Kidney capillary endothelial cell (primary cell): Measurements from ENCODE around the gene POLE4.

ENCODE experiments used
- DNase-seq: peaks from one replicate; pipeline ENCODE4 v3.0.0-alpha.2; 2018; ENCODE audit warnings: low spot score

Gene POLE4, protein sequence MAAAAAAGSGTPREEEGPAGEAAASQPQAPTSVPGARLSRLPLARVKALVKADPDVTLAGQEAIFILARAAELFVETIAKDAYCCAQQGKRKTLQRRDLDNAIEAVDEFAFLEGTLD

DNA sequence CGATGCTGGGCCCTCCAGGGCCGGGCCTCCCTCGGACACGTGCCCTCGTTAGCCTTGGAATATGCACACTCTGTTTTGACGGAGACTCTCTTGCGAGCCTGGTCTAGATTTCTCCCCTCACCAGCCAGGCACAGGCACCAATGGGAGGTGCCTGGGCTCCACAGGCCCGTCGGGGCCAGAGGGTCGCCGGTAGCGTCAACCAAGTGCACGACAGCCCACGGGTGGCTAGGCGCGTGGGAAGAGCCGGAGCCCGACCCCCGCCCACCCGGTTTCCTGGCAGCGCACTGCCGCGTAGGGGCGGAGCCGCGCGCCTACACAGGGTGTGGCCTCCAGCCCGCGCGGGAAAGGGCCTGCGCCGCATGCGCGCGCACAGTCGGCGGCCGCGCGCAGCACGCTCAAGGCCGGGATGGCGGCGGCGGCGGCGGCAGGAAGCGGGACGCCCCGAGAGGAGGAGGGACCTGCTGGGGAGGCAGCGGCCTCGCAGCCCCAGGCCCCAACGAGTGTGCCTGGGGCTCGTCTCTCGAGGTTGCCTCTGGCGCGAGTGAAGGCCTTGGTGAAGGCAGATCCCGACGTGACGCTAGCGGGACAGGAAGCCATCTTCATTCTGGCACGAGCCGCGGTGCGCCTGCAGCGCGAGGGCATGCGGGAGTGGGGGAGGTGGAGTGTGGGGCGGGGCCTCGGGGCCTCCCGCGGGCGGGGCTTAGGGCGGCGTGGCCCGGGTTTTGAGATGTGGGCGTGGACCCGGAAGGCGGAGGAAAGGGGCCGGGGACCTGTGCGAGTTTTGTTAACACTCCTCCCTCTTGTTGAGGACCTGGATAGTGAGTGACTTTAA is at the start of gene POLE4:
Gene POLE4 (plus strand): TSS at position 370 of the 832 bp plus-strand sequence. CDS start 37 bp downstream, at position 407.
- DNase-seq: peak; percentile 73

DNA sequence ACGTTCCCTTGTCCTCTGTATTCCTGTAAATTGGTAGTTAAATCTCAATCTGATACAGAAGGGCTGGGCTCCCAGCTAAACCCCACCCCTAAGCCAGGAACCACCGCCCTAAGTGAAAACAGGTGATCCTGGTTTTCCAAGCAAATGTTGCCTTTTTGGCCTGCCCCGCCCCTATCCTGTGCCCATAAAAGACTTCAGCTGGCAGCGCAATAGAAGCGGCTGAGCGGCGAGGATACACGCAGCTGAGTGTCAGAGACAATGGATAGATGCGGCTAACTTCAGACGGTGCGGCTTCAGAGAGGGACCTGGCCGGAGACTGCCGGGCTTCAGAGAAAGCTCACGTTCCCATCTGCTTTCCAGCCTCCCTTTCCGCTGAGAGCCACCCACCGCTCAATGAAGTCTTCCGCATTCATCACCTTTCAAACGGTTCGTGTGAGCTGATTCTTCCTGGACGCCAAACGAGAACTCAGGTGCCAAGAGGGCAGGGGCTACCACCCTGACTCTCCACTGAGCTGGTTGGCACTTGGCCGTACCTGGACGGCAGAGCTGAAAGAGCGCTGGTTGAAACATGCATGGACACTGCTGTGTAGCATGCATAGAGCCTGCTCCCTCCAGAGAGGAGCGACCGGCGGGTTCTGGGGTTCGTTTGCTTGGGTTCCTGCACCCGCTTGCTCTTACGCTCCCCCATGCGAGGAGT is 49.5 kb upstream of the POLE4 start:
- DNase-seq: no peak

DNA sequence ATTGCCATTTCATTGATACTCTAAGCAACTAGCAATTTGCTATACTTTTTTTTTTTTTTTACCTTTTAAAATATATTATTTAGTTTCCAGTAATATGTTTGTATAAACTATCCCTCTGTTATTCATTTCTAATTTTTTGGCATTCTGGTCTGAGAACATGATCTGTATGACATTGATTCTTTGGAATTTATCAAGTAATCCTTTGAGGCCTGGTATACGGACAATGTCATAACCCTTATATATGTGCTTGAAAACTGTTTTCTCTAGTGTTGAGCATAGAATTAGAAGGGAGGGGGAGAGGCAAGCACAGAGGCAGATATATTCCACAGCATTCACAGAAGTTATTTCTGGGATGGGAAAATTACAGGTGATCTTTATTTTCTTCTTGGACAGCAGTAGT is 48.2 kb upstream of the POLE4 start:
- no peak for DNase-seq

DNA sequence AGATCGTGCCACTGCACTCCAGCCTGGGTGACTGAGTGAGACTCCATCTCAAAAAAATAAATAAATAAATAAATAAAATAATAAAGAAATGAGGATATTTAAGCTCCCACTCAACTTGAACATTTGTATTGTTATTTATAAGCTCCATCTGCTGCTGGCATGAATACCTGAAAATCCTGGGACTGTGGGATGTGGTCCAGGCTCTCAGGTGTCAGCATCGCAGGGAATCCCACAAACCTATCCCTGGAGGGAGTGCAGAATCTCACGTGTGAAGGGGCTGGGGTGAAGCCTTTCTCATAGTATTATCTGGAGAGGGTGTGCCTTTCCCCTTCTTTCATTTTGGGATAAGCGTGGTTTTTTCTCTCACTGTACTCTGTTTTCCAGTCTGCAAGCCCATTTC is 47.4 kb upstream of the POLE4 start:
- no peak for DNase-seq

DNA sequence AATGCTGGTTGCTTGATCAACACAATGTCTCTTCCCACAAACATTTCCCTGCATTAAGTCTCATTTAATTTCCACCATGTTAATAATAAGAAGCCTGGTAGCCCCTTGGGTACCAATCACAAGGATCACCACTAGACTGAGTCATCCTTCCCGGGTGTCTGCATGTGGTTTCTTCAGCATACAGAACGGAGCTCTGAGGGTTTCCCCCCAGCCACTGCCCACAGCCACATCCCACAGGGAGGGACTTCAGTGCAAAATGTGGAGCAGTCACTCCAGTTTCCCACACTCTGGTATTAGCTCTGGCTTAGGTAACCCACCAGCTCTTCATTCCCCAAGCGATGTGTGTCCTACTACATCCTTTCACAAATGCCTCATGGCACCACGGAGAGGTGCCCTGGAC is 42.7 kb upstream of the POLE4 start:
- DNase-seq: no peak

DNA sequence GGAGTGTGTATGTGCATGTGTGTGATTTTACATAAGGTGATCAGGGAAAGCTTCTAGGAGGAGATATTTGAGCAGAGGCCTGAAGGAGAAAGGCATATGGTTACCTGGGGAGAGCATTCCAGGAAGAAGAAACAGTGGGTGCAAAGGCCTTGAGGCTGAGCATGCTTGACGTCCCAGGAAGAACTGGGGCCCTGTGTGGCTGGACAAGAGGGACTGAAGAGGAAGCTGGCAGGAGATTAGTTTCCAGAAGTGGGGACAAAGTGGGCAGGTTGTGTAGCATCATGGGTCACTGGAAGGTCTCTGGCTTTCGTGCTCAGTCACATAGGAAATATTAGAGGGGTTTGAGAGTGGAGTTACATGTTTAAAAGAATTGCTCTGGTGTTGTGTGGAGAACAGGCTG is 42.0 kb upstream of the POLE4 start:
- no peak for DNase-seq

DNA sequence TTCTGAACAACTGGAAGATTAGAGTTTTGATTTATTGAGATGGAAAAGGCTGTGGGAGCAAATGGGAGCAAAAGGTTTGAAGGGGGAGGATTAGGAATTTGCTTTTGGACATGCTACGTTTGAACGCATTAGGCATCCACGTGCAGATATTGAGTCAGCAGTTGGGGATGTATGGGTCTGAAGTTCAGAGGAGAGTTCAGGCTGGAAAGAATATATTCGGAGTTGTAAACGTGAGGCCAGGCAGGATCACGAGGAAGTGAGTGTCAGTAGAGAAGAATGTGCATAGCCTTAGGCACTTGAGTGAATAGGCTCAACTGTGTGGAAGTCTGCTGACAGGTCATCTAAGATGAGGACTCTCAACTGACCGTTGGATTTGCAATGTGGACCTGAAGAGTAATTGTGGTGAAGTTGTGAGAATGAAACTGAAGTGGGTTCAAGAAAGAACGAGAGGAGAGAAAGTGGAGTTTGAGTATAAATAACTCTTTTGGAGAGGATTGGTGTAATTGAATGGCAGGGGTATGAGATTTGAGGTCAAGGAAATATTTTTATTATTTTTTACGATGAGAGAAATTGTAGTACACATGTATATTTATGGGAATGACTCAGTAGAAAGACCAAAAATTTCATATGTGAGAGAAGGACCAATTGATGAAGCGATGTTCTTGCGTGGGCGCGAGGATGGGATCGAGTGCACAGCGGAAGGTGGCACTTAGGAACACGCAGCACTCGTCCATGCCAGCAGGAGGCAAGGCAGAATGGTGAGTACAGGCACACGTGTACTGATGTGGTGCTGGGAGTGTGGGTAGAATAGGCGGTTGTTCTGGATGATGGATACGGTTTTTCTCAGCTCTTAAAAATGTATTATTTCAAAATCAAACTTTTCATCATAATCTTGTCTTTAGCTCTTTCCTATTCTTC is 40.5 kb upstream of the POLE4 start:
- no peak for DNase-seq

DNA sequence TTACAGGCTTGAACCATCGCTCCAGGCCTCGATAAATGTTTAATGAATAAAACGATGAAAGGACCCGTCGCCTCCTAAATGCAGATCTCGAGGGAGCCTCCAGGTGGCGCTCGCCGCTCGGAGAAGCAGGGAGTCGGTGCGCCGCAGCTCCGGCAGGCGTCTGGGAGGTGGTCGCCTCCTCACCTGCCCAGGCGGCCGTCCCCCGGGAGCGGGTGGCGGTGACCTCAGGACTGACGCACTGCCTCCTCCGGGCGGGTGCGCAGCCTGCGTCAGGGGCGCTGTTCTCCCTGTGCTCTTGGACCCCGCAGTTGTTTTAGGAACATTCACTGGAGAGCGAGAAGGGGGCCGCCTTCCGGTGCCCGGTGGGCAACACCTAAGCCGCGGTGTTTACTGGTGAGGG is 38.6 kb upstream of the POLE4 start:
- DNase-seq: peak; percentile 48

DNA sequence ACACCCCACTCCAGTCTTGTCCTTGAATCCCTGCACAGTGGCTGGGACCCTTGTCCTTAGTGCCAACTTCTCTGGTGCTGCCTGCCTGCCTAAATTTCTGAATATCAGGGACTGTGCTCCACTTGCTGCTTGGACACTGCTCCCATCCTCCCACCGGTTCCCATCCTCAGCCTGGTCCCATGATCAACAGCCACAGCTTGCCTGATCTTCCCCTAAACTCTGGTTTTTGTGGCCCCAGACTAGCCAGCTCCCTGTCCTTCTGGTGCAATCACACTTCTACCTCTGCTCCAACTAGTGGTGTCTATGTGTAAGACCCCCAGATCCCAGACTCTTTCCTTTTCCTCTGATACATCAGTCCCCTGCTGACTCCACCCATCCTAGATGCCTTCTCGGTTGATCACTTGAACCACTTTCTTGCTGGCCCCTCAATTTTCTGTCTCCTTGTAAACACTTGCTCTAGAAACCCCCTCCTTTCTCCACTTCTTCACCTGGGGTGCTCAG is 37.2 kb upstream of the POLE4 start:
- no peak for DNase-seq

DNA sequence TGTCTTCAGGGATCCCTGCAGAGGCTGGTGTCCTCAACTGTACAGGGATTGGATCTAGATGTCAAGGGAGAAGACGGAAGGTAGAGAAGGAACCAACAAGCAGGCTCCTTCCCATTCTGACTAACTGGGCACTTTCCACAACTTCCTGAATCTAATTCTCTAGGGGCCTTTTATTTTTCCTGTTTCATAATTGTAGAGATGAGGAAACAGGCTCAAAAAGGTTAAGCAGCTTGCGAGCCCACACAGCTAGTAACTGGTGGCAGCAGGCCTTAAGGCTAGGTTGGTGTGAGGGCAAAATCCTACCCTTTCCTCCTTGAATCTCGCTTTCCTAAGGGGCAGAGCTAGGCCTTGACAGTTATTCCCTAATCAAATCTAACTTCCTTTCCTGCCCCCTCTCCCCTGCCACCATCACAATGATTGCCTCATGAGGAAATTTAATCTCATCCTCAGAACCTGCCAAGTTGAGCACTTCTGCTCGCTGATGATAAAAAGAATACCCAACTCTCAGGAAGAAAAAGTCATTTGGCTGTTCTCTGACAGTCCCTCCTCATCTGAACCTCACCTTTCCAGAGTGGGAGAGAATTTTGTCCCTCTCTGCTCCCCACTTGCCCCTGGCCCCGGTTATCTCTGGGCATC is 35.7 kb upstream of the POLE4 start:
- DNase-seq: peak; percentile 38

DNA sequence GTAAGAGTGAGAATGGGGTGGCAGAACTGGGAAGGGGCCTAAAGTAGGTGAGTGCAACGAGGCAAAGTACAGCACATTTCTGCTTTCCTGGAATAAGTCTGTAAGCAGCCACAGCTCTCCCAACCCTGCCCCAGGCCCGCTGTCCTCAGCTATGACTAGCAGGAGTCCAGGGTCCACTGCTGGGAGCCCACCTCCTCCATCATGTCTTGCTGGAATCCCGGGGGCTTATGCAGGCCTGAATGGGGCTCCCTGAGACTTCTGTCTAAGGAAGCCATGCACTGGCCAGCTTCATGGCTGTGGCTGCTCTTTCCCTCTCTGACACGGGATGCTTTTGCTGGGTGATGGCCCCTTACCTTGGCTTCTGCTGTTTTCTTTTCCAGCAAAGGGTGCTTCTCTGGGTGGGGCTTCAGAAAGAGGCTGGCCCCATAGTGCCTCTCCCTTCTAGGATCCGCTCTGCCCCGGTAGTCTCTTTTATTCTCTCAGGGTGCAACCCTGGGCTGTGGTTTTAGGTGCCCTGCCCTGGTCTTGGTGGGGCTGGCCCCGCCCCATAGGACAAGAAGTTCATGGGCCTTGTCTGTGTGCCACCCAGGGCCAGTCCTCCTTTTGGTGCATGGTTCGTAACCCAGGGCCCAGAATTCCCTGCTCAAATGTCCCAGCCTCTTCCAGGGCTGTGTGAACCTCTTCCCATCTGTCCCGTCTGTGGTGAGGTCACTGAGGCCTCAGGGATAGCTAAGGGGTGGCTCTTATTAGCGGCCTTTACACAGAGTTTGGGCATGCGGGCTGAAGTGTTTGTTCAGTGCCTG is 33.8 kb upstream of the POLE4 start:
- DNase-seq: no peak

DNA sequence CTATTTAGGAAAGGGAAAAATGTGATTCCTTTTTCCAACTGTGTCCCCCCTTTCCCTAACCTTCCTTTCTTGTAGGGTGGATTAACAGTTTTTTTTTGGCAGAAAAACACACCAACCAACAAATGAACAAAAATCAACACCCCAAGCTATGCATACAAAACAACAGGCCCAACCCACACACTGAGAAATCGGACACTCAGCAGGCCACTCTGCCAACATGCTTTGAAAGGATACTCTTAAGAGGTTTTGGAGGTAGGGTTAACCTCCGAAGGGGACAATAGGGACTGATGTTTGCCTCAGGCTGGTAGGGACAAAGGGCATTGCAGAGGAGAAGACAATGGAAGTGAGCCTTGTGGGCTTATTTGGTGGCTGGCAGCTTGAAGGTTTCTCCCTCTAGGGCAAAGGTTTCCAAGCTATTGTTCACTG is 33.1 kb upstream of the POLE4 start:
- DNase-seq: no peak

DNA sequence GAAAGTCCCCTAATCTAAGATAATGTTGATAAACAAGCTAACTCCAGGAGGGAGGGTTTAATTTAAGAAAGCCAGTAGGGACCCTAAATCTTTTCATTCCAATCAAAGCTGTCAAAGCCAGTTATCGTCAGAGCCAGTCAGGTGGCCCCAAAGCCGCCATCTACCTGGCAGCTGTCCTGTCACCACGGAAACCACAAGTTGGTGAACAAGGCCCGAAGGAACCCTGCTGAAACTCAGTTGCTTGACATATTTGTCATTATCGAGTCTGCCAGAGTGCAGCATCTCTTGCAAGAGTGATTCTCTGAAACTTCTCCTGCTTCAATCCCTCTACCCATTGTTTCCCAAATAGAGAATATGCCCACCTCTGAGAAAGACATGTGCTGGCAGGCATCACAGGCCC is 30.8 kb upstream of the POLE4 start:
- DNase-seq: no peak

DNA sequence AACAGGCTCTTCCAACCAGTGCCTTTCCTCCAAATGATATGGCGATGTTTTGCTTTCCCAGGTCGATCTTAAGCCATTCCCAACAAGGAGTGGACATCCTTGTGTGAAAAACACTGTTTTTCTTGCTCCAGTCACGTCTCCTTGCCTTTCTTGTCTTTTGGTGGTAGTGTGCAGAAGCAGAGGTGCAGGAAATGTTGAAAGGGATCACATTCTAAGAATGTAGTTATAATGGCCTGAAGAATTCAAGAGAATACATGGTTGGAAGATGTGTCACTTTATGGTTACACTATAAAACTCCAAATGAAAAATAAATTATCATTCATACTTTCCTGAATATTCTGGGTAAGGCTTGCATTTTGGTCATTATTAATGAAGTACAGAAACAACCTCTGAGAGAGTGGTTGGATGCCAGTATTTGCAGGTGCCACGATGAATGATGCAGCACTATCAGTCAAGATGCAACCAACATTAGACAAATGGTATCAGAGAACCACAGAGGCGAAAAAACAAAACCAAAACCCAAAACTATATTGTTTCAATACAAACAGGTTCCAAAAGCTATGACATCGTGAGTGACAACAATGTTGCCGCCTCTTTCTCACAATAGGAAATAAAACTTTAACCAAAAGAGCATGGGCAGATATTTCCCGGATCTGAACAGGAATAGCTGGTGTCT is 27.5 kb upstream of the POLE4 start:
- no peak for DNase-seq

DNA sequence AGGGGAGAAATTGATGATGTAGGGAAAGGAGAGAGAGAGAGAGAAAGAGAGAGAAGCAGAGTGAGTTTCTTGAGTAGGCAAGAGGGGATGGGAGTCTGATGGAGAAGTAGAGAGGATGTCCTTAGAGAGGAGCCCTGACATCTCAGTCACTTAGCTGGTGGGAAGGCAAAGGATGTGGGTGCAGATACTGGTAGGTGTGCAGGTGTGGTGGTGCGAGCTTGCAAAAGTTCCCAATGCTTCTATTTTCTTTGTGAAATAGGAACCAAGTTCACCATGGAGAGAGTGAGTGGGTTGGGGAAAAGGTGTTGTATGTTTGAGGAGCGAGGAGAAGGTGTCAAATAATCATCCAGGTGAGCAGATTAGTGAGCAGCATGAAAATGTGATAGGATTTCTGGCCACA is 26.5 kb upstream of the POLE4 start:
- DNase-seq: no peak

DNA sequence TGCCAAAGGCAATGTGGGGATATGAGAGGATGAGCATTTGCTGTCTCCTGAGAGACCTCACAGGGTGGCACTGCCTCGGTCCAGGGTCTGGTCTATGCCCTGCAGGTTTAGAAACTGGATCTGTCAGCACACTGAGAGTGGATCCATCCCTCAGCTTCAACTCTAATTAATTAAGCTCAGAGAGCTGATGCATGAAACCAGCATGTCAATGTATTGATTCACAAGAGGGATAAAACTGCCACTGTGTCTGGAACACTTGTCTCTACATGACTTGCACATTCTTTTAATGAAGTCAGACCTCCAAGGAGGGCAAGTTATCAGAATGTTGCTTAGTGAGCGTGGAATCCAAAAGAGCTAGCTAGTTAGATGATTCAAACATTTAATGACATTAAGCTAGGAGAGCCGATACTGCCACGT is 22.5 kb upstream of the POLE4 start:
- DNase-seq: no peak

DNA sequence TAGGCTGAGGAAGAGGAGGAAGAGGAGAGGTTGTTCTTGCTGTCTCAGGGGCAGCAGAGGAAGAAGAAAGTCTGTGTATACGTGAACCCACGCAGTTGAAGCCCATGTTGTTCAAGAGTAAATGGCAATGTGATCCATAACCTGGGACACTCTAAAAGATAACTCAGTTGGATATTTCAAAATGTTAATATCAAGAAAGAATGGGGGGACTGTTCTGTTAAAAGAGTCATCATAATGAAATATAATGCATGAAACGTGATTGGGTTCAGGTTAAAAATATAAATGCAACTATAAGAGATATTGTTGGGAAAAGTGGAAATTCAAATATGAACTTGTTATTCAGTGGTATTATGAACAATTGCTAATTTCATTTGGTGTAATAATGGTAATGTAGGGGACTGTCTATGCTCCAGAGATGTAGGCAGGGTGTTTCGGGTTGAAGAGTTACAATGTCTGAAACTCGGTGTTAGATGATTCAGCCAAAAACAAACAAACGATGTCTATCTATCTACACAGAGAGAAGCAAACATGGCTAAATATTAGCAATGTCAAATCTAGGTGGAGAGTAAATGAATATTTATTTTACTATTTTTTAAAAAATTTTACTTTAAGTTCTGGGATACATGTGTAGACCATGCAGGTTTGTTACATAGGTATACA is 21.1 kb upstream of the POLE4 start:
- DNase-seq: no peak

DNA sequence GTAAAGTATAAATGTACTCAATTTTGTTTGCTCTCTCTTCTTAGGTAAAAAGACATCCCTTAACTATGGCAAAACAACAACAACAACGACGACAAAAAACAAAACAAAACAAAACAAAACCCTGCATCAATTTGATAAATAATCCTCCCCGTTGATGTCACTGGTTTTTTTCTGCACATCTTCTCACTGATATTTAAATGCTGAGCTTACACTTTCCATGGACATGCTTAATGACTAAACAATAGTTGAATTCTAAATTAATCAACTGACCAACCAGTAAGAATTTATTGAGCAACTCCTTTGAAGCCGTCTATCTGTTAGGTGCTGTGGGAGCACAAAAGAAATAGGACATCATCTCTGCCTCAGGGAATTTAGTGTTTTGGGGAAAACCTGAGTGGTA is 20.2 kb upstream of the POLE4 start:
- DNase-seq: no peak
